ENCODE results near the gene USP17L20. TPM values are rescaled to one million over a fixed set of nuclear protein-coding genes. Genes with fewer than 3 reads are reported as not detected.
"Not testable (repeated sequence)": the region's sequence is repeated elsewhere in the genome, so short reads cannot be mapped to it uniquely, and the experiment has no call there.

USP17L20 gene, protein sequence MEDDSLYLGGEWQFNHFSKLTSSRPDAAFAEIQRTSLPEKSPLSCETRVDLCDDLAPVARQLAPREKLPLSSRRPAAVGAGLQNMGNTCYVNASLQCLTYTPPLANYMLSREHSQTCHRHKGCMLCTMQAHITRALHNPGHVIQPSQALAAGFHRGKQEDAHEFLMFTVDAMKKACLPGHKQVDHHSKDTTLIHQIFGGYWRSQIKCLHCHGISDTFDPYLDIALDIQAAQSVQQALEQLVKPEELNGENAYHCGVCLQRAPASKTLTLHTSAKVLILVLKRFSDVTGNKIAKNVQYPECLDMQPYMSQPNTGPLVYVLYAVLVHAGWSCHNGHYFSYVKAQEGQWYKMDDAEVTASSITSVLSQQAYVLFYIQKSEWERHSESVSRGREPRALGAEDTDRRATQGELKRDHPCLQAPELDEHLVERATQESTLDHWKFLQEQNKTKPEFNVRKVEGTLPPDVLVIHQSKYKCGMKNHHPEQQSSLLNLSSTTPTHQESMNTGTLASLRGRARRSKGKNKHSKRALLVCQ
- total RNA-seq (2014; rRNA removed; shearing (Covaris generic)): not detected in 2 replicates

DNA sequence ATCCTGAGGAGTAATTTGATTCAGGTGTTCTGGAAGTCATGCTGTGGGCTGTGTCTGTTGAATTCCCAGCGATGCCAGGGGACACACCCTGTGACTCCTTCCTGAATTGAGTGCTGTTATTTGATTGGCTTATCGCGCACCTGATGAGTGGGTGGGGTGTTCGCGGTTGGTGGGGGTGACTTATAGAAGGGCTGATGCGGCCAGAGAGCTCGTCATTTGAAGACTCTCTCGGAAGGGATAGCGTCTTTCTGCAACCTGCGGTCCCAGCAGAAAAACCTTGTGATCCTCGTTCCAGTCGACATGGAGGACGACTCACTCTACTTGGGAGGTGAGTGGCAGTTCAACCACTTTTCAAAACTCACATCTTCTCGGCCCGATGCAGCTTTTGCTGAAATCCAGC is at the start of gene USP17L20:
Gene USP17L20 (plus strand): TSS at position 301 of the 400 bp plus-strand sequence. CDS start 0 bp downstream, at position 301.
- H3K27me3 ChIP-seq (ENCODE audit: control insufficient read depth, insufficient read depth, low read length); DNase-seq; H3K36me3 ChIP-seq (replicated peaks; ENCODE audit: control insufficient read depth, insufficient read depth, low read length); H3K4me3 ChIP-seq (ENCODE audit: insufficient read depth, low read depth, low read length): not testable (repeated sequence)

DNA sequence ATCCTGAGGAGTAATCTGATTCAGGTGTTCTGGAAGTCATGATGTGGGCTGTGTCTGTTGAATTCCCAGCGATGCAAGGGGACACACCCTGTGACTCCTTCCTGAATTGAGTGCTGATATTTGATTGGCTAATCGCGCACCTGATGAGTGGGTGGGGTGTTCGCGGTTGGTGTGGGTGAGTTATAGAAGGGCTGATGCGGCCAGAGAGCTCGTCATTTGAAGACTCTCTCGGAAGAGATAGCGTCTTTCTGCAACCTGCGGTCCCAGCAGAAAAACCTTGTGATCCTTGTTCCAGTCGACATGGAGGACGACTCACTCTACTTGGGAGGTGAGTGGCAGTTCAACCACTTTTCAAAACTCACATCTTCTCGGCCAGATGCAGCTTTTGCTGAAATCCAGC is 47.6 kb upstream of the USP17L20 start, which contains the start of gene USP17L10:
Gene USP17L10 (plus strand): TSS at position 301 of the 400 bp plus-strand sequence. CDS start 0 bp downstream, at position 301.
- H3K27me3 ChIP-seq (ENCODE audit: control insufficient read depth, insufficient read depth, low read length); DNase-seq; H3K36me3 ChIP-seq (replicated peaks; ENCODE audit: control insufficient read depth, insufficient read depth, low read length); H3K4me3 ChIP-seq (ENCODE audit: insufficient read depth, low read depth, low read length): not testable (repeated sequence)

GRCh38 chr4:9214701-9215100 is 43.2 kb upstream of the USP17L20 start:
- H3K36me3 ChIP-seq (replicated peaks; ENCODE audit: control insufficient read depth, insufficient read depth, low read length); H3K4me3 ChIP-seq (ENCODE audit: insufficient read depth, low read depth, low read length); DNase-seq; H3K27me3 ChIP-seq (ENCODE audit: control insufficient read depth, insufficient read depth, low read length): not testable (repeated sequence)

DNA sequence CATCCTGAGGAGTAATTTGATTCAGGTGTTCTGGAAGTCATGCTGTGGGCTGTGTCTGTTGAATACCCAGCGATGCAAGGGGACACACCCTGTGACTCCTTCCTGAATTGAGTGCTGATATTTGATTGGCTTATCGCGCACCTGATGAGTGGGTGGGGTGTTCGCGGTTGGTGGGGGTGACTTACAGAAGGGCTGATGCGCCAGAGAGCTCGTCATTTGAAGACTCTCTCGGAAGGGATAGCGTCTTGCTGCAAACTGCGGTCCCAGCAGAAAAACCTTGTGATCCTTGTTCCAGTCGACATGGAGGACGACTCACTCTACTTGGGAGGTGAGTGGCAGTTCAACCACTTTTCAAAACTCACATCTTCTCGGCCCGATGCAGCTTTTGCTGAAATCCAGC is 42.8 kb upstream of the USP17L20 start, which contains the start of gene USP17L11:
Gene USP17L11 (plus strand): TSS at position 301 of the 400 bp plus-strand sequence. CDS start 0 bp downstream, at position 301.
- not testable (repeated sequence) for H3K4me3 ChIP-seq (ENCODE audit: insufficient read depth, low read depth, low read length); DNase-seq; H3K36me3 ChIP-seq (replicated peaks; ENCODE audit: control insufficient read depth, insufficient read depth, low read length); H3K27me3 ChIP-seq (ENCODE audit: control insufficient read depth, insufficient read depth, low read length)

- not testable (repeated sequence) for H3K27me3 ChIP-seq (ENCODE audit: control insufficient read depth, insufficient read depth, low read length)
These were observed 38.1 kb upstream of the USP17L20 start, which contains the start of gene USP17L12 for GRCh38 chr4:9219852-9220251. TSS of gene USP17L12 (plus strand) at chr4:9220152. CDS start at chr4:9220152, 0 bp downstream.

DNA sequence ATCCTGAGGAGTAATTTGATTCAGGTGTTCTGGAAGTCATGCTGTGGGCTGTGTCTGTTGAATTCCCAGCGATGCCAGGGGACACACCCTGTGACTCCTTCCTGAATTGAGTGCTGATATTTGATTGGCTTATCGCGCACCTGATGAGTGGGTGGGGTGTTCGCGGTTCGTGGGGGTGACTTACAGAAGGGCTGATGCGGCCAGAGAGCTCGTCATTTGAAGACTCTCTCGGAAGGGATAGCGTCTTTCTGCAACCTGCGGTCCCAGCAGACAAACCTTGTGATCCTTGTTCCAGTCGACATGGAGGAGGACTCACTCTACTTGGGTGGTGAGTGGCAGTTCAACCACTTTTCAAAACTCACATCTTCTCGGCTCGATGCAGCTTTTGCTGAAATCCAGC is 33.3 kb upstream of the USP17L20 start, which contains the start of gene USP17L13:
Gene USP17L13 (plus strand): TSS at position 301 of the 400 bp plus-strand sequence. CDS start 0 bp downstream, at position 301.
- not testable (repeated sequence) for H3K27me3 ChIP-seq (ENCODE audit: control insufficient read depth, insufficient read depth, low read length); DNase-seq

More at GRCh38 chr4:9219852-9220251, 38.1 kb upstream of the USP17L20 start, which contains the start of gene USP17L12:
- H3K36me3 ChIP-seq (replicated peaks; ENCODE audit: control insufficient read depth, insufficient read depth, low read length); H3K4me3 ChIP-seq (ENCODE audit: insufficient read depth, low read depth, low read length); DNase-seq: not testable (repeated sequence)

DNA sequence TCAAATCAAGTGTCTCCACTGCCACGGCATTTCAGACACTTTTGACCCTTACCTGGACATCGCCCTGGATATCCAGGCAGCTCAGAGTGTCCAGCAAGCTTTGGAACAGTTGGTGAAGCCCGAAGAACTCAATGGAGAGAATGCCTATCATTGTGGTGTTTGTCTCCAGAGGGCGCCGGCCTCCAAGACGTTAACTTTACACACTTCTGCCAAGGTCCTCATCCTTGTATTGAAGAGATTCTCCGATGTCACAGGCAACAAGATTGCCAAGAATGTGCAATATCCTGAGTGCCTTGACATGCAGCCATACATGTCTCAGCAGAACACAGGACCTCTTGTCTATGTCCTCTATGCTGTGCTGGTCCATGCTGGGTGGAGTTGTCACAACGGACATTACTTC is 27.7 kb upstream of the USP17L20 start:
- DNase-seq; H3K27me3 ChIP-seq (ENCODE audit: control insufficient read depth, insufficient read depth, low read length); H3K36me3 ChIP-seq (replicated peaks; ENCODE audit: control insufficient read depth, insufficient read depth, low read length); H3K4me3 ChIP-seq (ENCODE audit: insufficient read depth, low read depth, low read length): not testable (repeated sequence)

More for the DNA sequence above, 33.3 kb upstream of the USP17L20 start, which contains the start of gene USP17L13:
- not testable (repeated sequence) for H3K36me3 ChIP-seq (replicated peaks; ENCODE audit: control insufficient read depth, insufficient read depth, low read length); H3K4me3 ChIP-seq (ENCODE audit: insufficient read depth, low read depth, low read length)

- not testable (repeated sequence) for H3K4me3 ChIP-seq (ENCODE audit: insufficient read depth, low read depth, low read length); H3K36me3 ChIP-seq (replicated peaks; ENCODE audit: control insufficient read depth, insufficient read depth, low read length); DNase-seq; H3K27me3 ChIP-seq (ENCODE audit: control insufficient read depth, insufficient read depth, low read length)
These were observed 23.8 kb upstream of the USP17L20 start, which contains the start of gene USP17L15 for GRCh38 chr4:9234085-9234484. TSS of gene USP17L15 (plus strand) at chr4:9234385. CDS start at chr4:9234385, 0 bp downstream.

GRCh38 chr4:9238461-9238860 is 19.5 kb upstream of the USP17L20 start:
- not testable (repeated sequence) for H3K36me3 ChIP-seq (replicated peaks; ENCODE audit: control insufficient read depth, insufficient read depth, low read length); DNase-seq; H3K4me3 ChIP-seq (ENCODE audit: insufficient read depth, low read depth, low read length); H3K27me3 ChIP-seq (ENCODE audit: control insufficient read depth, insufficient read depth, low read length)

GRCh38 chr4:9243579-9243978 is 14.3 kb upstream of the USP17L20 start, which contains the start of gene USP17L17:
TSS of gene USP17L17 (plus strand) at chr4:9243879. CDS start at chr4:9243879, 0 bp downstream.
- not testable (repeated sequence) for DNase-seq; H3K36me3 ChIP-seq (replicated peaks; ENCODE audit: control insufficient read depth, insufficient read depth, low read length); H3K4me3 ChIP-seq (ENCODE audit: insufficient read depth, low read depth, low read length); H3K27me3 ChIP-seq (ENCODE audit: control insufficient read depth, insufficient read depth, low read length)

DNA sequence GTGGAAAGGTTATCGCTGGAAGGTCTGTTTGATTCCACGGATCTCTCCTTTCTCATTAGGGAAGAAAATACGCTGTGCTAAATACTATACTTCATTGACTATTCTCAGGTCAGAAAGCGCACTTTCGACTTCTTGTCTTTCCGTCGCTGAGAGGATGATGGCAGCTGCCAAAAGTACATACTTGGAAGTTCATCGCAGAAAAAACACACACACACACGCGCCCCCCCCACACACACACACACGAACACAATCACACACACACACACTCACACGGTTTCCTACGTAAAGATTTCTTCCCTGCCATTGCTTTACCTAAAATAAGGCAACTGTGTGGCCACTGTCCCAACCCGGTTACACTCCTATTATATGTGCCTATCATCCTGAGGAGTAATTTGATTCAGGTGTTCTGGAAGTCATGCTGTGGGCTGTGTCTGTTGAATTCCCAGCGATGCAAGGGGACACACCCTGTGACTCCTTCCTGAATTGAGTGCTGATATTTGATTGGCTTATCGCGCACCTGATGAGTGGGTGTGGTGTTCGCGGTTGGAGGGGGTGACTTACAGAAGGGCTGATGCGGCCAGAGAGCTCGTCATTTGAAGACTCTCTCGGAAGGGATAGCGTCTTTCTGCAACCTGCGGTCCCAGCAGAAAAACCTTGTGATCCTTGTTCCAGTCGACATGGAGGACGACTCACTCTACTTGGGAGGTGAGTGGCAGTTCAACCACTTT is 9.8 kb upstream of the USP17L20 start, which contains the start of gene USP17L18:
Gene USP17L18 (plus strand): TSS at position 678 of the 728 bp plus-strand sequence. CDS start 0 bp downstream, at position 678.
- H3K27me3 ChIP-seq (ENCODE audit: control insufficient read depth, insufficient read depth, low read length); DNase-seq; H3K4me3 ChIP-seq (ENCODE audit: insufficient read depth, low read depth, low read length); H3K36me3 ChIP-seq (replicated peaks; ENCODE audit: control insufficient read depth, insufficient read depth, low read length): not testable (repeated sequence)

- H3K27me3 ChIP-seq (ENCODE audit: control insufficient read depth, insufficient read depth, low read length); H3K36me3 ChIP-seq (replicated peaks; ENCODE audit: control insufficient read depth, insufficient read depth, low read length); H3K4me3 ChIP-seq (ENCODE audit: insufficient read depth, low read depth, low read length); DNase-seq: not testable (repeated sequence)
These were observed 4.8 kb upstream of the USP17L20 start, which contains the start of gene USP17L19 for GRCh38 chr4:9253078-9253477. TSS of gene USP17L19 (plus strand) at chr4:9253378. CDS start at chr4:9253378, 0 bp downstream.

GRCh38 chr4:9262572-9262971 is 4.6 kb downstream of the USP17L20 start, which contains the start of gene USP17L21:
TSS of gene USP17L21 (plus strand) at chr4:9262872. CDS start at chr4:9262872, 0 bp downstream.
- H3K27me3 ChIP-seq (ENCODE audit: control insufficient read depth, insufficient read depth, low read length); H3K36me3 ChIP-seq (replicated peaks; ENCODE audit: control insufficient read depth, insufficient read depth, low read length); DNase-seq; H3K4me3 ChIP-seq (ENCODE audit: insufficient read depth, low read depth, low read length): not testable (repeated sequence)

GRCh38 chr4:9267319-9267718 is 9.4 kb downstream of the USP17L20 start, which contains the start of gene USP17L22:
TSS of gene USP17L22 (plus strand) at chr4:9267619. CDS start at chr4:9267619, 0 bp downstream.
- not testable (repeated sequence) for DNase-seq; H3K4me3 ChIP-seq (ENCODE audit: insufficient read depth, low read depth, low read length); H3K27me3 ChIP-seq (ENCODE audit: control insufficient read depth, insufficient read depth, low read length); H3K36me3 ChIP-seq (replicated peaks; ENCODE audit: control insufficient read depth, insufficient read depth, low read length)

Measured in H7 (cell line).